ENCODE data around the gene ADGRA3. TPM values are rescaled to one million over a fixed set of nuclear protein-coding genes. Genes with fewer than 3 reads are reported as not detected.

Gene ADGRA3
- 16.3 and 22.4 TPM in 2 replicates for total RNA-seq

DNA sequence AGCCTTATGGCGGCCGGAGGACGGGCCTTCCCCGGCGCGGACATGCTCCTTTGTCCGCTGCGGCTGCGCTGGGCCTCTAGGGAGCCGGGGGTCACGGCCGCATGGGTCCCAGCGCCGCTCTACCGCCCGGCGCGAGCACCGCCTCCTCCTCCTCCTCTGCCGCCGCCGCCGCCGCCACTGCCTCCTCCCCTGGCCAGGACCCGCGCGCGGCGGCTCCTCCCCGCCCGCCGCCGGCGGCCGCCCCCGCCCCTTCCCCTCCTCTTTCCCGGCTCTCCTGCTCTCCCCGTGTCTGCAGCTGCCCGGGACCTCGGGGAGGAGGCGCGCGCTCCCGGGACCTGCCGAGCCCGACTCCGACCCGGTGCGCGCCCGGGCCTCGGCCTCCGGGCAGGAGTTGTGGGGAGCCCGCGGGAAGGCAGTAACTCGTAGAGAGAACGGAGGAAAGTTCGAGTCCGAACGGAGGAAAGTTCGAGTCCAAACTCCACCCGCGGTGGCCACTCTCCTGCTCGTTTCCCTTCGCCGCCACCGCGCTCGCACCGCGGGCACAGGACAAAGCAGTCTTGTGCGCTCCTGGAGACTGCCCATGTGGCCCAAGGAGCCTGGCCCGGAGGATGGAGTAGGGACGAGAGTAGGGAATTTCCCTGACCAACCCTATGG lies at the start of gene ADGRA3:
TSS of gene ADGRA3 (minus strand) at position 179 of the 654 bp plus-strand sequence. CDS start 282 bp downstream, outside the sequence.

Other genes with a start within 250 kb of the ADGRA3 start
- not detected in 2 replicates for gene GBA3, start 176.9 kb upstream of the ADGRA3 start, total RNA-seq

Data from epithelial cell of umbilical artery (primary cell).